HFFc6 (cell line): ENCODE measurements around the gene CABYR. TPM values are rescaled to one million over a fixed set of nuclear protein-coding genes. Genes with fewer than 3 reads are reported as not detected.

Experiments
- DNase-seq: peaks from one replicate; pipeline ENCODE4 v3.0.0-alpha.2; 2018
- H3K27ac Mint-ChIP-seq: 2 replicates; pipeline ENCODE4 v1.8.0; 2020; ENCODE audit warnings: mild to moderate bottlenecking, mixed read lengths
- H3K27me3 Mint-ChIP-seq: 2 replicates; pipeline ENCODE4 v1.8.0; 2021; ENCODE audit warnings: mild to moderate bottlenecking, moderate library complexity, mixed read lengths; ENCODE audit not compliant: insufficient read depth
- H3K36me3 Mint-ChIP-seq: 2 replicates; pipeline ENCODE4 v1.8.0; 2021; ENCODE audit warnings: low read depth, mixed read lengths
- H3K4me1 Mint-ChIP-seq: 2 replicates; pipeline ENCODE4 v1.8.0; 2020; ENCODE audit warnings: low read depth, mixed read lengths
- H3K4me3 Mint-ChIP-seq: 2 replicates; pipeline ENCODE4 v1.8.0; 2020; ENCODE audit warnings: mild to moderate bottlenecking, moderate library complexity, mixed read lengths
- H3K9me3 Mint-ChIP-seq: 2 replicates; pipeline ENCODE4 v1.8.0; 2020; ENCODE audit warnings: mild to moderate bottlenecking, mixed read lengths
- total RNA-seq, 6 experiments: library from RNA; stranded (reverse); fragmentation: NEBNext Ultra II Directional; extraction: Animal tissue kit (Norgen Biotek cat#: 25700); gene quantifications; 2 replicates in 1 of 6; 3 replicates in 5 of 6; pipeline ENCODE4 v1.2.3, GENCODE V29; 2021
- TF ChIP-seq, protein P1 (sequence below): fragments of 200-600 bp; sonication (generic); IDR thresholded peaks from 2 replicates; pipeline ENCODE4 v1.5.0; 2021; ENCODE audit warnings: antibody characterized with exemption, mild to moderate bottlenecking

The CABYR gene
- total RNA-seq, 6 experiments from 2014 or later = 1.2 to 3.6 (median 3.2) TPM

- Mint-ChIP-seq H3K9me3 (no peaks in the 10 kb centered on the region), H3K4me1 (peaks cover 6% of the 10 kb centered on the region), H3K4me3 (no peak overlapping the region), H3K27me3 (peaks cover 2% of the 10 kb centered on the region), H3K27ac (no peak overlapping the region), H3K36me3 (peaks cover 6% of the 10 kb centered on the region)
- TF ChIP-seq, protein P1, sequence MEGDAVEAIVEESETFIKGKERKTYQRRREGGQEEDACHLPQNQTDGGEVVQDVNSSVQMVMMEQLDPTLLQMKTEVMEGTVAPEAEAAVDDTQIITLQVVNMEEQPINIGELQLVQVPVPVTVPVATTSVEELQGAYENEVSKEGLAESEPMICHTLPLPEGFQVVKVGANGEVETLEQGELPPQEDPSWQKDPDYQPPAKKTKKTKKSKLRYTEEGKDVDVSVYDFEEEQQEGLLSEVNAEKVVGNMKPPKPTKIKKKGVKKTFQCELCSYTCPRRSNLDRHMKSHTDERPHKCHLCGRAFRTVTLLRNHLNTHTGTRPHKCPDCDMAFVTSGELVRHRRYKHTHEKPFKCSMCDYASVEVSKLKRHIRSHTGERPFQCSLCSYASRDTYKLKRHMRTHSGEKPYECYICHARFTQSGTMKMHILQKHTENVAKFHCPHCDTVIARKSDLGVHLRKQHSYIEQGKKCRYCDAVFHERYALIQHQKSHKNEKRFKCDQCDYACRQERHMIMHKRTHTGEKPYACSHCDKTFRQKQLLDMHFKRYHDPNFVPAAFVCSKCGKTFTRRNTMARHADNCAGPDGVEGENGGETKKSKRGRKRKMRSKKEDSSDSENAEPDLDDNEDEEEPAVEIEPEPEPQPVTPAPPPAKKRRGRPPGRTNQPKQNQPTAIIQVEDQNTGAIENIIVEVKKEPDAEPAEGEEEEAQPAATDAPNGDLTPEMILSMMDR = no peak
- DNase-seq = no peak
Measured at GRCh38 chr18:24120676-24121075, 18.2 kb upstream of the CABYR start.

GRCh38 chr18:24121625-24122024, 17.2 kb upstream of the CABYR start:
- Mint-ChIP-seq H3K4me1 (peaks cover 15% of the 10 kb centered on the region), H3K27ac (no peak overlapping the region), H3K36me3 (peaks cover 6% of the 10 kb centered on the region), H3K27me3 (peaks cover 2% of the 10 kb centered on the region), H3K9me3 (no peaks in the 10 kb centered on the region), H3K4me3 (no peak overlapping the region)
- DNase-seq = no peak
- TF ChIP-seq, protein P1 = no peak

- H3K4me3 Mint-ChIP-seq = no peak overlapping the region
- DNase-seq = no peak
- H3K27me3 Mint-ChIP-seq = peaks cover 2% of the 10 kb centered on the region
- no peak overlapping the region for H3K27ac Mint-ChIP-seq
- peaks cover 5% of the 10 kb centered on the region; the same call in 1 of the 2 replicates for H3K36me3 Mint-ChIP-seq
- no peaks in the 10 kb centered on the region for H3K9me3 Mint-ChIP-seq
- peaks cover 19% of the 10 kb centered on the region for H3K4me1 Mint-ChIP-seq
- TF ChIP-seq, protein P1 = no peak
Measured at GRCh38 chr18:24126155-24126961, 12.5 kb upstream of the CABYR start.

- H3K9me3 Mint-ChIP-seq = no peaks in the 10 kb centered on the region
- DNase-seq = no peak
- H3K4me3 Mint-ChIP-seq = no peak overlapping the region
- peaks cover 25% of the 10 kb centered on the region for H3K4me1 Mint-ChIP-seq
- H3K27ac Mint-ChIP-seq = no peak overlapping the region
- H3K36me3 Mint-ChIP-seq = peaks cover 5% of the 10 kb centered on the region; the same call in 1 of the 2 replicates
- H3K27me3 Mint-ChIP-seq = peaks cover 2% of the 10 kb centered on the region
- TF ChIP-seq, protein P1 = no peak
Measured at GRCh38 chr18:24127735-24128134, 11.1 kb upstream of the CABYR start.

GRCh38 chr18:24128700-24129099, 10.2 kb upstream of the CABYR start:
- TF ChIP-seq, protein P1 = no peak
- Mint-ChIP-seq H3K27me3 (peaks cover 2% of the 10 kb centered on the region), H3K4me3 (no peak overlapping the region), H3K27ac (no peak overlapping the region), H3K4me1 (peaks cover 25% of the 10 kb centered on the region), H3K36me3 (peaks cover 5% of the 10 kb centered on the region; the same call in 1 of the 2 replicates), H3K9me3 (no peaks in the 10 kb centered on the region)
- DNase-seq = no peak
